Suprapubic skin (tissue), 4 donors: ENCODE results near the gene MROH2B.

ENCODE experiments used
- CTCF ChIP-seq, 2 donors: fragments of 200-600 bp in 1 of 2; fragments of 450-650 bp in 1 of 2; sonication (generic) in 1 of 2; IDR thresholded peaks; one replicate each; pipeline ENCODE4 v1.5.1; 2016 to 2019; ENCODE audit warnings: antibody characterized with exemption in 2 of 2, mild to moderate bottlenecking in 1 of 2, moderate library complexity in 1 of 2
- EP300 ChIP-seq: sonication (generic); formaldehyde crosslinking; IDR thresholded peaks from one replicate; pipeline ENCODE4 v1.6.1; 2017; ENCODE audit warnings: antibody characterized with exemption
- POLR2A ChIP-seq, 2 donors: fragments of 450-650 bp; IDR thresholded peaks; one replicate each; pipeline ENCODE4 v1.6.1; 2017; ENCODE audit warnings: antibody characterized with exemption in 2 of 2, mild to moderate bottlenecking in 2 of 2, moderate library complexity in 2 of 2
- POLR2AphosphoS5 ChIP-seq, 3 donors: sonication (generic); formaldehyde crosslinking; IDR thresholded peaks; one replicate each; pipeline ENCODE4 v1.6.1; 2017; ENCODE audit warnings: antibody characterized with exemption in 3 of 3

DNA sequence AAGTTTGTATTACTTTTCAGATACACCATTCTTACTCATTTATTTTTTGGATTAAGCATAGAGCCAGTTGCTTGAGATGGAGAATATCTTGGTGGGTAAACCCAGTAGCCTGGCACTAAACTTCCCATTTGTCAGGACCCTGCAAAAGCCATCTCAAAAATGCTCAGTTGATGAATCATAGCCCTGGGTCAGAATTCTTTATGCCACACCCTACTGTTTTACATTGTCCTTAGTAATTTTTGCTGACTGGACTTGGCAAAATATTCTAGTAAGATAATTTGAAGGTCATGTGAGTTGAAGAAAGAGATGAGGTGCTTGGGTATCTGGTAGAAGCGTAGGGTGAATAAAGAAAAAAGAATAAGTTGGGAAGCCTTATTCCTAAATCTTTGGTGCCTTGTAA, 111.1 kb downstream of the MROH2B start:
- no peak for TF ChIP-seq POLR2A (IDR thresholded peaks at IDR 0.05)
- no peak for TF ChIP-seq EP300
- TF ChIP-seq CTCF (IDR thresholded peaks at IDR 0.05): no peak
- no peak for TF ChIP-seq POLR2AphosphoS5 (IDR thresholded peaks at IDR 0.05)
